HG03342 (cell line): Measurements from ENCODE around the gene PIK3C2G.

Experiments
- ATAC-seq: cut with Tn5 transposase; IDR thresholded peaks from one replicate; pipeline ENCODE4 v1.9.1; 2021; ENCODE audit warnings: mild to moderate bottlenecking, moderate library complexity; ENCODE audit not compliant: unreplicated experiment

PIK3C2G gene

GRCh38 chr12:18546399-18546798 is 285.1 kb downstream of the PIK3C2G start:
- no peak for ATAC-seq

DNA sequence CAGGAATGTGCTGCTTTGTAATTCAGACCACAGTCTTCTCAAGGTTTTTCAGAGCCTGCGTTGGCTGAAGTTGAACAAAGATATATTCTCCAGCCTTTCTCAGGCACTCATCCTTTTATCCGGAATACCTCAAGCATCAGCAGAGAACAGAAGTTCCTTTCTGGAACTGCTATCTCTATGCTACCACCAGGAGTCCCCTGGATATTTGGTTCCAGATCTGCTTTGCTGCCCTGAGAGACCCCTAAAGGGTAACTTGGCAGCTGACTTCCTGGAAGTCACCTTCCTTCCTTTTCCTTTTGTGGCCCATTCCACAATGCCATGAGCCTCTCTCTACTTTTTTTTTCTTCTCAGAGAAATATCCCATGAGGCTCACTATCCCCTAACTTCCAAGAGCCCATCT is 288.3 kb downstream of the PIK3C2G start:
- no peak for ATAC-seq

GRCh38 chr12:18551106-18551505 is 289.8 kb downstream of the PIK3C2G start:
- ATAC-seq: no peak

GRCh38 chr12:18551701-18552100 is 290.4 kb downstream of the PIK3C2G start:
- ATAC-seq: no peak

GRCh38 chr12:18552829-18553228 is 291.5 kb downstream of the PIK3C2G start:
- ATAC-seq: no peak

DNA sequence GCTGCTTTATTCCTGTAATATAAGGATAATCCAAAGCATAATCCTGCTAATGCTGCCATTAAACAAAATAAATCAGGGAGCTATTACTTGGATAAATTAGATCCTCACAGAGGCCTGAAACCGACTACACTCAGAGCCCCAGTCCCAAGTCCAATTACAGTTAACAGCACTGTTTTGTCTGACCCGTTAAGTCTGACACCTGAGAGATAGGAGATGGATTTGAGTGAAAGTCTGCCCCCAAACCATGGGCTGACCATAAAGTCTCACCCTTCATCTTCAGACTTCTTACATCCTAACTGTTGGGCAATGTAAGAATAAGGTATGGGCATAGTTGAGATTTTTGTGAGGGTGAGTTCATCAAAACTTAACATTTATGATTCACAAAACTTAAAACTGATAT is 294.8 kb downstream of the PIK3C2G start:
- no peak for ATAC-seq

GRCh38 chr12:18559242-18559641 is 297.9 kb downstream of the PIK3C2G start:
- no peak for ATAC-seq

DNA sequence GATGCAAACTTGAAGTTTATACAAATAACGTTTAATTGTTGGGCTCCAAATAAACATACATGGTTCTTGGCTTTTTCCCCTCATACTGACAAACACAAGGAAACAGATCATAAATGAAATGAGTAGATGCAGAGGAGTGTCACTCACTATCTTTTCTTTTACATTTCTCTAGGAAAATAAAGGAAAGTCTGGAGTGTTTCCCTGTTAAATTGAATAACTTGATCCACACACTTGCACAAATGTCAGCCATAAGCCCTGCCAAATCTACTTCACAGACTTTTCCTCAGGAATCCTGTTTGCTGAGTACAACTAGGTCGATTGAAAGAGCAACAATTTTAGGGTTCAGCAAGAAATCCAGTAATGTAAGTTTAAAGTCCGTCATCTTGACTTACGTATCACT is 301.2 kb downstream of the PIK3C2G start:
- no peak for ATAC-seq

DNA sequence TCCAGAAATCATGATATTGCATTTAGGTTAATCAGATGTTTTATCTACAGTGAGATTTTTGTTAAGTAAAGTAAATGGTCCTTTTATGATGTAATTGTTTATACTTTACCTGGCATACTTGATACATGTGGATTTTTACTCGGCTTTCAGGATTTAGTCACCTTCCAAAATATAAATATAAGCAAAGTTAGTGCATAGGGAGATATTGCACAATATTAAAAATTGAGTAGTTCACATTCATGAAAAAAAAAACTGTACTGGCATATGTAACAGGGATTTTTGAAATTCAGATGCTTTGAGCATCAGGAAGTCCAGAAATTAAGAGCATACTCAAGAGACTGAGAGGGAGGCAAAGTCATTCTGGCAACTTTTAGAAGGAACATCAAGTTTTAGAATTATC is 303.0 kb downstream of the PIK3C2G start:
- ATAC-seq: no peak

- no peak for ATAC-seq
These were observed 306.5 kb downstream of the PIK3C2G start for GRCh38 chr12:18567787-18568186.

GRCh38 chr12:18570543-18570942 is 309.2 kb downstream of the PIK3C2G start:
- no peak for ATAC-seq

DNA sequence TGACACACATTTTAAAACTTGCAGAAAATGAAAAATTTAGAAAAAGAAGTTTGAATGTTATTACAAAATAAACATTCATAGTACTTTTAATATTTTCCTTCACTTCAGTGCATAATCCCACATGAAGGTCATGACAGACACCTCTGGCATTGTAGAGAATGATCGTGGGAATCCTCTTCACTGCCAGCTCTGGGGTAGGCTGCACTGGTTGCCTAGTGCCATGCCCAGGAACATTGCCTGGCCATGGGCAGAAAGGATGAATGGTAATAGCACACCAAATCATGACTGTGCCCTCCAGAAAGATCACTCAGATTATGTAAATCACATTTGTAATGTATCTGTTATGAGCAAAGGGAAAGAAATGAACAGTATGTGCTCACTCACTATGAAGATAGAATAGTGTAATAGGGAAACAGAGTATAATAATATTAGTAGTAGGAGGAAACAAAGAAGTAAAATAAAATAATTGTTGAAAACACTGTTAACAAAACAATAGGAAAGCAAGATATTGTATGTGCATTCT is 314.8 kb downstream of the PIK3C2G start:
- ATAC-seq: no peak

DNA sequence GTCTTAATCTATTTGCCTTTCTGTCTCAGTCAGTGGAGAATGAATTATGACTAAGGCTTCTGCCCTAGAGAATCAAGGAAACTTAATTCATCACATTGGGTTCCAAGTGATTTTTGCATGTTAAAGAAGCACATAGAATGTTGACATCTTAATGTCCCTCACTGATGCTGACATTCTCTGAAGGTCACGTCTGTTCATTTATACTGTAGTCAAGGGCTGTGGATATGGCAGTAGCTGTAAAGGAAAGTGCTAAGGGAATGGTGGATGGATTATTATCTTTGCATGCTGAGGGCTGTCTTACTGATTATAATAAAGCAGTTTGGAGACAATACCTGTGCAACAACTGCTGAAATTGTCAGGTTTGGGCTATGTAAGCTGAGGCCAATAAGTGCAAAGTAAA is 315.3 kb downstream of the PIK3C2G start:
- no peak for ATAC-seq

- ATAC-seq: no peak
These were observed 316.9 kb downstream of the PIK3C2G start for GRCh38 chr12:18578191-18578590.

- no peak for ATAC-seq
These were observed 319.0 kb downstream of the PIK3C2G start for GRCh38 chr12:18580291-18580690.

- ATAC-seq: no peak
These were observed 319.4 kb downstream of the PIK3C2G start for GRCh38 chr12:18580706-18581105.

GRCh38 chr12:18581232-18581962 is 320.1 kb downstream of the PIK3C2G start:
- no peak for ATAC-seq

GRCh38 chr12:18583655-18584054 is 322.3 kb downstream of the PIK3C2G start:
- no peak for ATAC-seq

- no peak for ATAC-seq
These were observed 325.3 kb downstream of the PIK3C2G start for GRCh38 chr12:18586581-18586980.

- no peak for ATAC-seq
These were observed 328.0 kb downstream of the PIK3C2G start for GRCh38 chr12:18589316-18589715.

GRCh38 chr12:18591473-18591872 is 330.2 kb downstream of the PIK3C2G start:
- ATAC-seq: no peak

DNA sequence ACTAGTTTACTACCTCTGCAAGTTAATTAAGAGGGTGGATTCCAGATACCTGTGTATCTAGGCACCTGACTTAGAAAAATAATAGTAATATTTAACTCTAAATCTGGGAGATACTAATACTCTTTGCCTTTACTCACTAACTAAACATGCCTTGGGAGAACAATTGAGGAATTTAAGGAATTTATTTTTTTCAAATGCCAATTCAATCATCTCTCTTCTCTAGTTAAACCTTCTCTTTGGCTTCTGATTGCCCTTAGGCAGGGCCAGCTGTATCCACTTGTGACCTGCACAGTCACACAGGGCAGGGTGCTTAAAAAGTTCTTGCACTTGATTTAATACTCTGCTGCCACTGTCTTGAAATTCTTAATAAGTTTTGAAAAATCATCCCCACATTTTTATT is 334.1 kb downstream of the PIK3C2G start:
- no peak for ATAC-seq

DNA sequence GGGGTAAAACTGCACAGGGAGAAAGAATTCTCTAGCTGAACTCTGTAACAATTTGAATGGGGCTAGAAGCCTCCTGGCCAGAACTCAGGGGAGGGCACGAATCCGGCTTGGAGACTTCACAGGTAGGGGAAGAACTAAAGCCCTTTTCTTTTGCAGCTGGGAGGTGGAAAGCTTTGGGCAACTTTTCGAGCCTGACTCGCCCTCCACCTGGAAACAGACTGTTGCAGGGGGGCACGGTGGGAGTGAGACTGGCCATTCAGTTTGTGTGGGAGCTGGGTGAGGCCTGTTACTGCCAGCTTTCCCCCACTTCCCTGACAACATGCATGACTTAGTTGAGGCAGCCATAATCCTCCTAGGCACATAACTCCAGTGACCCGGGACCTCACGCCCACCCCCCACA is 340.6 kb downstream of the PIK3C2G start:
- no peak for ATAC-seq
